RWPE2 (cell line): ENCODE data around the gene FHIT.

Experiments
- ATAC-seq: fragments of 200-7000 bp; cut with Tn5 transposase; 3 replicates; pipeline ENCODE4 v1.9.1; 2021; ENCODE audit warnings: low read depth
- DNase-seq: peaks from one replicate; pipeline ENCODE4 v3.0.0-alpha.2; 2020; ENCODE audit warnings: low spot score
- H3K27ac ChIP-seq: fragments of 450-650 bp; 2 replicates; pipeline ENCODE4 v1.5.1; 2017; ENCODE audit warnings: mild to moderate bottlenecking; ENCODE audit not compliant: poor library complexity, severe bottlenecking
- H3K27me3 ChIP-seq: fragments of 250-450 bp; sonication (Bioruptor Pico); 2 replicates; pipeline ENCODE4 v1.5.1; 2021; ENCODE audit warnings: mild to moderate bottlenecking, moderate library complexity; ENCODE audit not compliant: insufficient read depth, poor library complexity, severe bottlenecking
- H3K36me3 ChIP-seq: fragments of 250-450 bp; sonication (Bioruptor Pico); 2 replicates; pipeline ENCODE4 v1.5.1; 2020; ENCODE audit warnings: low read depth, mild to moderate bottlenecking, moderate library complexity
- H3K4me1 ChIP-seq: fragments of 250-450 bp; sonication (Bioruptor Pico); 2 replicates; pipeline ENCODE4 v1.5.1; 2021; ENCODE audit warnings: mild to moderate bottlenecking, moderate library complexity; ENCODE audit not compliant: insufficient read depth, poor library complexity, severe bottlenecking
- H3K4me3 ChIP-seq: fragments of 250-450 bp; sonication (Bioruptor Pico); 2 replicates; pipeline ENCODE4 v1.5.1; 2021; ENCODE audit warnings: mild to moderate bottlenecking, moderate library complexity; ENCODE audit not compliant: severe bottlenecking
- H3K9me3 ChIP-seq: fragments of 250-450 bp; sonication (Bioruptor Pico); 2 replicates; pipeline ENCODE4 v1.5.1; 2021; ENCODE audit warnings: mild to moderate bottlenecking, moderate library complexity; ENCODE audit not compliant: severe bottlenecking
- CTCF ChIP-seq: fragments of 450-650 bp; IDR thresholded peaks from one replicate; pipeline ENCODE4 v1.5.1; 2017; ENCODE audit warnings: mild to moderate bottlenecking, moderate library complexity; ENCODE audit not compliant: poor library complexity, severe bottlenecking

The FHIT gene

DNA sequence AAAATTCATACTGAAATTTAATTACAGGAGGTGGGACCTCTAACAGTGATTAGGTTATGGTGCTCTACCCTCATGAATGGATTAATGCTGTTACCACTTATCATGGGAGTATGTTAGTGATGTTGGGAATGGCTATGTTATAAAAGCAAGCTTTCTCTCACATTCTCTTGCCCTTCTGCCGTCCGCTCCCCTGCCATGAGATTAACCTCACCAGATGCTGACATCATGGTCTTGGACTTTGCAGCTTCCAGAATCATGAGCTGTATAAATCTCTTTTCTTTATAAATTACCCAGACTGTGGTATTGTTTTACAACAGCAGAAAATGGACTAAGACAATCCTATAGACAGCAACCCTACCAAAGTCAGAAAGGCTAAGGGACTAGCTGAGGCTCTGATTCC is 884.8 kb downstream of the FHIT start:
- Histone ChIP-seq H3K4me1 (no peaks in the 10 kb centered on the region), H3K27me3 (no peaks in the 10 kb centered on the region), H3K36me3 (no peaks in the 10 kb centered on the region), H3K9me3 (no peaks in the 10 kb centered on the region), H3K27ac (no peak overlapping the region), H3K4me3 (no peak overlapping the region)
- no peak for TF ChIP-seq CTCF
- DNase-seq (no peak), ATAC-seq (no peak)

DNA sequence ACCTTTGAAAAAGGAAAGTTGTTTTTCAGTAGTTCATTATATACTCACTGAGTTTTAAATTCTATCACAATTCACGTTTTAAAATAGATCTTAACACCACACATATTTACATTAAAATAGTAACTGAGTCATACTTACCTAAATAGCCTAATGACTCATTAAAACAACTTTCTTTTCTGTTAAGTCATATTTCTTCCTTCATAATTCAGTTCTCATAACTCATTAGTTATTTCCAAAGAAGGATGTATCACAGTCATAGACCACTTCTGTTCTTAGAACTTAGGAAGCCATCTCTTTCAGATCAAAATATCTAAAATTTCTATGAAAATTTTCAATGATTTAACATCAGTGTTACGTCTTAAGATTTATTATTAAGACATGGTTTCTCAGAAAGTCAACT is 885.9 kb downstream of the FHIT start:
- Histone ChIP-seq H3K27me3 (no peaks in the 10 kb centered on the region), H3K4me1 (no peaks in the 10 kb centered on the region), H3K27ac (no peak overlapping the region), H3K4me3 (no peak overlapping the region), H3K9me3 (no peaks in the 10 kb centered on the region), H3K36me3 (no peaks in the 10 kb centered on the region)
- DNase-seq (no peak), ATAC-seq (no peak)
- no peak for TF ChIP-seq CTCF

DNA sequence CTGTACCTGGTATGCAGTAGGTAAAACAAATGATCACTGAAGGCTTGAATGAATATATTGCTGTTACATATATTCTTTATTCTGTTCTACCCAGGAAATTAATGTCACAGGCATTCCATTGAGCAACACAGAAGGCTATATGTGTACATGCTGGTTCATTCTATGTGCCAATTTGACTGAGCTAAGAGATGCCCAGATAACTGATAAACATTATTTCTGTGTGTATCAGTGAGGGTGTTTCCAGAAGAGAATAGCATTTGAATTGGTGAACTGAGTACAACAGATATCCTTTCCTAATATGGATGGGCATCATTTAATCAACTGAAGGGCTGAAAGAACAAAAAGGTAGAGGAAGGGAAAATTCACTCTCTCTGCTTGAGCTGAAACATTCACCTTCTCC is 886.8 kb downstream of the FHIT start:
- Histone ChIP-seq H3K27ac (no peak overlapping the region), H3K4me3 (no peak overlapping the region), H3K4me1 (no peaks in the 10 kb centered on the region), H3K36me3 (no peaks in the 10 kb centered on the region), H3K9me3 (no peaks in the 10 kb centered on the region), H3K27me3 (no peaks in the 10 kb centered on the region)
- no peak for TF ChIP-seq CTCF
- no peak for ATAC-seq
- DNase-seq = no peak

- H3K27me3 ChIP-seq = no peaks in the 10 kb centered on the region
- no peaks in the 10 kb centered on the region for H3K36me3 ChIP-seq
- DNase-seq (no peak), ATAC-seq (no peak)
- no peak overlapping the region for H3K4me3 ChIP-seq
- no peak for TF ChIP-seq CTCF
- H3K9me3 ChIP-seq = no peaks in the 10 kb centered on the region
- no peaks in the 10 kb centered on the region for H3K4me1 ChIP-seq
- H3K27ac ChIP-seq = no peak overlapping the region
These were observed 887.4 kb downstream of the FHIT start for GRCh38 chr3:60363817-60364216.

- no peak for DNase-seq
These were observed 895.4 kb downstream of the FHIT start for GRCh38 chr3:60355825-60356224.

More at GRCh38 chr3:60355825-60356224, 895.4 kb downstream of the FHIT start:
- no peak for ATAC-seq
- Histone ChIP-seq H3K4me3 (no peak overlapping the region), H3K36me3 (no peaks in the 10 kb centered on the region), H3K27ac (no peak overlapping the region), H3K4me1 (no peaks in the 10 kb centered on the region), H3K27me3 (no peaks in the 10 kb centered on the region), H3K9me3 (no peaks in the 10 kb centered on the region)
- no peak for TF ChIP-seq CTCF
